22Rv1 (cell line): Measurements from ENCODE around the gene HNRNPA1L2.
A peak's percentile ranks its signal among the peaks of the same experiment; 100 is the strongest.

Experiments used
- CTCF ChIP-seq: fragments of 450-650 bp; IDR thresholded peaks from 2 replicates; pipeline ENCODE4 v1.5.1; 2017; ENCODE audit warnings: mild to moderate bottlenecking
- ZFX ChIP-seq: fragments of 450-650 bp; IDR thresholded peaks from 2 replicates; pipeline ENCODE4 v1.6.1; 2017; ENCODE audit warnings: antibody characterized with exemption, borderline replicate concordance

GRCh38 chr13:52665325-52665724 is 23.1 kb downstream of the HNRNPA1L2 start:
- TF ChIP-seq CTCF (peak; percentile 72), ZFX (no peak)
